GM12878 (cell line): Measurements from ENCODE around the gene RORC.

Experiments
- MYC ChIP-seq: IDR thresholded peaks from 2 replicates; pipeline ENCODE4 v1.6.1; 2011; ENCODE audit warnings: mild to moderate bottlenecking, low read length, moderate library complexity, inconsistent platforms; ENCODE audit not compliant: insufficient read depth, insufficient replicate concordance, insufficient read length, severe bottlenecking
- POLR2AphosphoS5 ChIP-seq: IDR thresholded peaks from 2 replicates; pipeline ENCODE4 v1.6.1; 2011; ENCODE audit warnings: mild to moderate bottlenecking, low read length, inconsistent platforms
- RAD21 ChIP-seq: IDR thresholded peaks from 2 replicates; pipeline ENCODE4 v1.6.1; 2011; ENCODE audit warnings: mild to moderate bottlenecking, low read depth, low read length, moderate library complexity; ENCODE audit not compliant: insufficient read depth
- STAT3 ChIP-seq: IDR thresholded peaks from 2 replicates; pipeline ENCODE4 v1.6.1; 2011; ENCODE audit warnings: low read depth, low read length, improper control_type of control experiment
- TCF12 ChIP-seq: IDR thresholded peaks from 2 replicates; pipeline ENCODE4 v1.6.1; 2011; ENCODE audit warnings: low read depth, mild to moderate bottlenecking, low read length
- TF ChIP-seq, protein P1 (sequence below), 3 experiments: IDR thresholded peaks in 2 of 3; conservative IDR thresholded peaks in 1 of 3; 2 replicates each; pipeline ENCODE4 v1.5.1; 2011; ENCODE audit warnings: low read depth in 3 of 3, low read length in 3 of 3, mild to moderate bottlenecking in 3 of 3, control low read depth in 2 of 3, moderate library complexity in 2 of 3, inconsistent platforms in 1 of 3, mixed read lengths in 1 of 3; ENCODE audit not compliant: control insufficient read depth in 2 of 3, insufficient read depth in 1 of 3; ENCODE audit errors: extremely low read depth in 1 of 3
- TF ChIP-seq, protein P2 (sequence below): IDR thresholded peaks from 2 replicates; pipeline ENCODE4 v1.6.1; 2012; ENCODE audit warnings: low read depth, low read length, improper control_type of control experiment

DNA sequence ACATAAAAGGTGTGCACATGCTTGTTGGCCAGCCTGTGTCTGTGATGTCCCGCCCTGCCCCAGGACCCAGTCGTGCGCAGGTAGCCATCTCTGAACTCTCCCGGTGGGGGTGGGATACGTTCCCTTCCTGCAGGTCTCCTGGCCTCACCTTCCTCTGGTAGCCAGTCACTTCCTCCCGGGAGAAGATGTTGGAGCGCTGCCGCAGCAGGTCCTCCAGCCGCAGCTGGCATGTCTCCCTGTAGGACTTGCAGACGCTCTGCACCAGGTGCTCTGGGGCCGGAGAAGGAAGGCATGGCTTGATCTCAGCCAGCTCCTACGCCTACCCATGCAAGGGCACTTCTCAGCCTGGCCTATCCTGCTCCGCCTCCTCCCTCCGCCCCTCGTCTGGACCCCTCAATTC, 17.2 kb downstream of the RORC start:
- TF ChIP-seq, protein P1, sequence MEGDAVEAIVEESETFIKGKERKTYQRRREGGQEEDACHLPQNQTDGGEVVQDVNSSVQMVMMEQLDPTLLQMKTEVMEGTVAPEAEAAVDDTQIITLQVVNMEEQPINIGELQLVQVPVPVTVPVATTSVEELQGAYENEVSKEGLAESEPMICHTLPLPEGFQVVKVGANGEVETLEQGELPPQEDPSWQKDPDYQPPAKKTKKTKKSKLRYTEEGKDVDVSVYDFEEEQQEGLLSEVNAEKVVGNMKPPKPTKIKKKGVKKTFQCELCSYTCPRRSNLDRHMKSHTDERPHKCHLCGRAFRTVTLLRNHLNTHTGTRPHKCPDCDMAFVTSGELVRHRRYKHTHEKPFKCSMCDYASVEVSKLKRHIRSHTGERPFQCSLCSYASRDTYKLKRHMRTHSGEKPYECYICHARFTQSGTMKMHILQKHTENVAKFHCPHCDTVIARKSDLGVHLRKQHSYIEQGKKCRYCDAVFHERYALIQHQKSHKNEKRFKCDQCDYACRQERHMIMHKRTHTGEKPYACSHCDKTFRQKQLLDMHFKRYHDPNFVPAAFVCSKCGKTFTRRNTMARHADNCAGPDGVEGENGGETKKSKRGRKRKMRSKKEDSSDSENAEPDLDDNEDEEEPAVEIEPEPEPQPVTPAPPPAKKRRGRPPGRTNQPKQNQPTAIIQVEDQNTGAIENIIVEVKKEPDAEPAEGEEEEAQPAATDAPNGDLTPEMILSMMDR (IDR thresholded peaks at IDR 0.05 in 2 of 3, conservative IDR thresholded peaks at IDR 0.05 in 1 of 3; ENCODE audit: control insufficient read depth in 2 of 3, extremely low read depth in 1 of 3, insufficient read depth in 1 of 3, low read depth in 3 of 3, low read length in 3 of 3): no peak
- no peak for TF ChIP-seq MYC
- no peak for TF ChIP-seq POLR2AphosphoS5
- no peak for TF ChIP-seq STAT3
- TF ChIP-seq, protein P2, sequence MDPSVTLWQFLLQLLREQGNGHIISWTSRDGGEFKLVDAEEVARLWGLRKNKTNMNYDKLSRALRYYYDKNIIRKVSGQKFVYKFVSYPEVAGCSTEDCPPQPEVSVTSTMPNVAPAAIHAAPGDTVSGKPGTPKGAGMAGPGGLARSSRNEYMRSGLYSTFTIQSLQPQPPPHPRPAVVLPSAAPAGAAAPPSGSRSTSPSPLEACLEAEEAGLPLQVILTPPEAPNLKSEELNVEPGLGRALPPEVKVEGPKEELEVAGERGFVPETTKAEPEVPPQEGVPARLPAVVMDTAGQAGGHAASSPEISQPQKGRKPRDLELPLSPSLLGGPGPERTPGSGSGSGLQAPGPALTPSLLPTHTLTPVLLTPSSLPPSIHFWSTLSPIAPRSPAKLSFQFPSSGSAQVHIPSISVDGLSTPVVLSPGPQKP: no peak
- no peak for TF ChIP-seq TCF12
- no peak for TF ChIP-seq RAD21
